ENCODE measurements around the gene CASP10.

DNA sequence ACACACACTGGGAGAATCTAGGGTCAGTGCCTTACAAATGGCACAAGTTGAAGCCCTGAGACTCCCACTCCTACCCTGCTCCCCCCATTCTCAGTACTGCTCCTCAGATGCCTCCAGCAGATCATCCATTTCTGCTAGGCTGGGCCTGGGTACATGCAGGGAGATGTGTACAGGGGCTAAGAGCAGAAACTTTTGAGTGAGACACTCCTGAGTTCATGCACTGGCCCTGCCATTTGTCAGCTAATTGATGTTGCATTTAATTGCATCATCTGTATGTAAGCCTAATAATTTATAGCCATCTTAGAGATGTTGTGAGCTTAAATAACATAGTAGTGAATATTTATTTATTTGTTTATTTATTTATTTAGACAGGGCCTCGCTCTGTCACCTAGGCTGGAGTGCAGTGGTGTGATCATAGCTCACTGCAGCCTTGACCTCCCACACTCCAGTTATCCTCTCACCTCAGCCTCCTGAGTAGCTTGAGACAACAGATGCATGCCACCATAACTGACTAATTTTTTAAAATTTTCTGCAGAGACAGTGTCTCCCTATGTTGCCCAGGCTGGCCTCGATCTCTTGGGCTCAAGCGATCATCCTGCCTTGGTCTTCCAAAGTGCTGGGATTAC, 72.6 kb downstream of the CASP10 start:
- TF ChIP-seq, protein P1, sequence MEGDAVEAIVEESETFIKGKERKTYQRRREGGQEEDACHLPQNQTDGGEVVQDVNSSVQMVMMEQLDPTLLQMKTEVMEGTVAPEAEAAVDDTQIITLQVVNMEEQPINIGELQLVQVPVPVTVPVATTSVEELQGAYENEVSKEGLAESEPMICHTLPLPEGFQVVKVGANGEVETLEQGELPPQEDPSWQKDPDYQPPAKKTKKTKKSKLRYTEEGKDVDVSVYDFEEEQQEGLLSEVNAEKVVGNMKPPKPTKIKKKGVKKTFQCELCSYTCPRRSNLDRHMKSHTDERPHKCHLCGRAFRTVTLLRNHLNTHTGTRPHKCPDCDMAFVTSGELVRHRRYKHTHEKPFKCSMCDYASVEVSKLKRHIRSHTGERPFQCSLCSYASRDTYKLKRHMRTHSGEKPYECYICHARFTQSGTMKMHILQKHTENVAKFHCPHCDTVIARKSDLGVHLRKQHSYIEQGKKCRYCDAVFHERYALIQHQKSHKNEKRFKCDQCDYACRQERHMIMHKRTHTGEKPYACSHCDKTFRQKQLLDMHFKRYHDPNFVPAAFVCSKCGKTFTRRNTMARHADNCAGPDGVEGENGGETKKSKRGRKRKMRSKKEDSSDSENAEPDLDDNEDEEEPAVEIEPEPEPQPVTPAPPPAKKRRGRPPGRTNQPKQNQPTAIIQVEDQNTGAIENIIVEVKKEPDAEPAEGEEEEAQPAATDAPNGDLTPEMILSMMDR (IDR thresholded peaks at IDR 0.05), result no peak
- TF ChIP-seq EZH2 (IDR thresholded peaks at IDR 0.05; ENCODE audit: borderline replicate concordance, insufficient read depth, low read depth, low read length, poor library complexity, severe bottlenecking), result no peak
